GM21381 (cell line): ENCODE data around the gene ZBTB20.

Experiments used
- ATAC-seq: cut with Tn5 transposase; IDR thresholded peaks from one replicate; pipeline ENCODE4 v1.9.1; 2021; ENCODE audit warnings: mild to moderate bottlenecking, moderate library complexity; ENCODE audit not compliant: unreplicated experiment

ZBTB20 gene

DNA sequence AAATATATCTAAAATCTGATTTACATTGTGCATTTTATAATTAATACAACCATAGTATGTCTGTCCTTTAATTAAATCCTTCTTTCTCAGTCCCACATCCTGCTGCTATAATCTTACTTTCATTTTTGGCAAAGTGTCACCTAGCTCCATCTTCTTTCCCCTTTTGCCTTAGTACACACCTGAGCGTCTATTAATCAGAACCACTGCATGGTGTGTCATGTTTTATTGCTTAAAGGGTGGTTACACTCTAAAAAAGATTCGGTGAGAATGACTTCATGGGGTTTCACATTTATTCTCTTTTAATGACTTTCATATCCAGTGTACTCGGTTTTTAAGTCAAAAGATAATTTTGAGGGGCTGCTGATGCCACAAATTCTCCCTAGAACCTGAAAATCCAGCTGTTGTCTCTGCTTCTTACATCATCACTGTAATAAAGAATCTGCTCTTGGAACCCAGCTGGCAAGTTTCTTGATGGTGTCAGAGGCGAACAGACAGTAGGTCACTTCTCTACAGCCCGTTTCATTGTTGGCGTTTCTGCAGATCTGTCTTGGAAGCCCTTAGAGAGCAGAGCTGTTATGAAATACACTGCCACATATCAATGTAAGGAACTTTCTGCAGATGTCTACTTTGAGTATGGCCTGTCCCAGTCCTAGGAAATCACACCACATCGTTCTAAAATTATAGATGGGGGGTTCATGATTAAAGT lies 753.6 kb downstream of the ZBTB20 start:
- no peak for ATAC-seq

- no peak for ATAC-seq
These were observed 754.3 kb downstream of the ZBTB20 start for GRCh38 chr3:114392831-114393230.

GRCh38 chr3:114389156-114389555 lies 757.9 kb downstream of the ZBTB20 start:
- no peak for ATAC-seq

GRCh38 chr3:114384558-114384903 lies 762.6 kb downstream of the ZBTB20 start:
- no peak for ATAC-seq

- ATAC-seq: peak; percentile 85
These were observed 763.1 kb downstream of the ZBTB20 start for GRCh38 chr3:114383875-114384557.

GRCh38 chr3:114380233-114380651 lies 766.8 kb downstream of the ZBTB20 start:
- ATAC-seq: no peak

GRCh38 chr3:114379266-114379665 lies 767.8 kb downstream of the ZBTB20 start:
- no peak for ATAC-seq

DNA sequence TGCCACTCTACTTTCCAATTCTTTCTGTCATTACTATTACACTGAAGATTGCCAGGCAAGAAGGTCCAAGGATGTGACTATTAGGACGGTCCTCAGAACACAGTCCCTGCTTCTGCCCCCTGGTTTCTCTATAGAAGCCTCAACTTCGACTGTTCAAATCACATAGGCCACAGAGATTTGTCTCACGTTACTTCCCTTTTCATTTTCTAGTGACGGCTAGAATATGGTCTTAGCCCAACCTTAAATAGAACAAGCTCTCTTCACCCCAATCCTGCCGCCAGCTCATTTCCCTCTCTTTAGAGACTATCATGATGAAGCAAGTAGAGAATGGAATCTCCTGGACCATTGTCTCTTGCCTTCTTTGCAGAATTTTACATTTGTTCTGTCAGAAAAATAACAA lies 768.3 kb downstream of the ZBTB20 start:
- ATAC-seq: no peak

DNA sequence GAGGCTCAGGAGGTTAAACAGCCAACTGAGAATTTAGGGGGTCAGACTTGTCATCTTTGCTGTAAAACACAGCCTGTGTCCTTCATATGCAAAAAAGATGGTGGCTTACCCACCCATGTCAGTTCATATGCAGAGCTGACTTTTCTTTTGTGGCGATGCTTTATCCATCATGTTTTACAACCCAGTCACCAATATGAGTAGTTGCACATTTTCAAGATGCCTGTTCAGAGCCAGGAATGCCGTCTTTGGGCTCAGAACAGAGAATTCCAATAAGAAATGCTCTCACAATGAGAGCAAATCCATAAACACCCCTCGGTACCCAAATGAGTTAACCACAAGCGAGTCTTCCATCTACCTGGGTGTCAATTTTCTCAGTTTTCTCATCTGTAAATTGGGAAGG lies 769.7 kb downstream of the ZBTB20 start:
- ATAC-seq: no peak

- ATAC-seq: no peak
These were observed 770.4 kb downstream of the ZBTB20 start for GRCh38 chr3:114376516-114377185.

- no peak for ATAC-seq
These were observed 771.3 kb downstream of the ZBTB20 start for GRCh38 chr3:114375608-114376421.

- ATAC-seq: no peak
These were observed 772.6 kb downstream of the ZBTB20 start for GRCh38 chr3:114374433-114374990.

- no peak for ATAC-seq
These were observed 776.4 kb downstream of the ZBTB20 start for GRCh38 chr3:114370537-114371174.

GRCh38 chr3:114365909-114366308 lies 781.2 kb downstream of the ZBTB20 start:
- no peak for ATAC-seq

DNA sequence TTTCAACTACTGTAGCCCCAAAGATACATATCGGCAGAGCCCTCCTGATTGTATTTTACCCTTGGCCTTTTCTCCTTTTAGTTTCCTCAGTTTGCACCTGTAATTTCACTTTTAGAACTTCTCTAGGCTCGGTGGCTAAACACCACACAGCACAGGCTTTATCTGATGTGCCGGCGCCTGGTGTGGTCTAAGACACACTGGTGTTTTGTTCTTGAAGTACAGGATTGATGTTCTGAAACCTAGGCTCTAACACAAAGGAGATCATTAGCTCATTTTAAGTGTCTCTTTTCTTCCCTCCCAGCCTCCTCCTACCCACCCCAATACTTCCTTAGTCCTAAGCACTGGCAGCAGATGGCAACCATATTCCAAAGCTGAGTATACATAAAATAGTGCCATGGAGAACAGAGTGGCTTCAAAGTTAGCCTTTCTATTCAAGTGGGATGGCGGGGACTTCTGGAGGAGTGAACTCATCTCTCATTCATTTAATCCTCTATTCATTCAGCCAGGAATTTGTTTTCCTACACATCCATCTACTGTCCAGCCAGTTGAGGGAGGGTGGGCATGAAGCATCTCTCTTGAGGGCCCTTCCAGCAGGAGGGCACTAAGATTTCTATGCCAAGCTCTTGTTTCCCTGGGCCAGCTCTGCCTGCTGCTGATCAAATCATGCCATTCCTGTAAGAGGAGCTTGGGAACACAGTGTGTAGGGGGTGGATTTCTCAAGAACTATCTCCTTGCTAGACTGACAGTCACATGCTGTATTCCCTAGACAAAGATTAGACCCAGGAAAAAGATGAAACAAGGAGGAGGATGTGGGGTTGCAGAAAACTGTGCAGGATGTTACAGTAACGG lies 782.1 kb downstream of the ZBTB20 start:
- no peak for ATAC-seq

DNA sequence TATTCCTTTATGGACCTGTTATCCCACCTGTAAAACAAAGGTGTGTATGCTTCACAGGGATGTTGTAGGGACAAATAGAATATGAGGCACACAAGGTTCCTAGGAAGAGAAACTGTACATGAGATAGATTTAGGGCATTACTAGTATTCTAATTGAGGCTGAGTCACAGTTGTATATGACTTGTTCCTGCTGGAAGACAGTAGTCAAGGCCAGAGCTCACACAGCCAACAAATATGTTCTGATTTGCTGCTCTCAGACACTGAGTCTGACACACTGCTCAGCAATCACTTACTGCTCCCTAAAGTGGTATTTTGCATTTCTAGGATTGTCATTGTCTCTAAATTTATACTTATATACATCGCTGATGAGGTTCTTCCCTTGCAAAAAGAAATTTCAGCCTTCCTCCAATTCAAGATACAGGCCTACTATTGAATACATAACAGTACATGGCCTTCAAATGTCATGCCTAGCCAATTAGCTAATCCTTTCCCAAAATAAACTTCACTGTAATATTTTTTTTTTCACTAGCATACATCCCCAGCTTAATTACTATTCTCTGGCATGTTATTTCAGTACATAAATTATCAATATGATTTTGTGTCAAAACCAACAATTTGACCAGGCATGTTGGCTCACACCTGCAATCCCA lies 783.4 kb downstream of the ZBTB20 start:
- ATAC-seq: no peak

DNA sequence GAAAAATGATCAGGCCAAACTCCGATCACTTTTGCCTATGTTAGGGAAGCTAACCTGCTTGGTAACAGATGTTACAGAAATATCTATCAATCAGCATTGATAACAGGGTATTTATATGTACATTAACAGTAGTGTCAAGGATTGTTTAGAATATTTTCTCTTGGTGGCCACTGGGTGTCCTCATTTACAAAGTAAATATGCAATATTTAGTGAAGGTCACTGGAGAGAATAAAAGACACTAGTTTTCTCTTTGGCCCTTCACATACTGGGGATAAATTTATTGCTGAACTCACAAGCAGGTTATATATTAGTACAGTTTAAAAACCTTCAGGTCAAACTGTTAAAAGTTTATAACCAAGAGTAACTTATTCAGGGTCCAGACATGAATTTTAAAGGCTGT lies 784.3 kb downstream of the ZBTB20 start:
- ATAC-seq: peak; percentile 58

GRCh38 chr3:114361391-114361790 lies 785.7 kb downstream of the ZBTB20 start:
- ATAC-seq: no peak

DNA sequence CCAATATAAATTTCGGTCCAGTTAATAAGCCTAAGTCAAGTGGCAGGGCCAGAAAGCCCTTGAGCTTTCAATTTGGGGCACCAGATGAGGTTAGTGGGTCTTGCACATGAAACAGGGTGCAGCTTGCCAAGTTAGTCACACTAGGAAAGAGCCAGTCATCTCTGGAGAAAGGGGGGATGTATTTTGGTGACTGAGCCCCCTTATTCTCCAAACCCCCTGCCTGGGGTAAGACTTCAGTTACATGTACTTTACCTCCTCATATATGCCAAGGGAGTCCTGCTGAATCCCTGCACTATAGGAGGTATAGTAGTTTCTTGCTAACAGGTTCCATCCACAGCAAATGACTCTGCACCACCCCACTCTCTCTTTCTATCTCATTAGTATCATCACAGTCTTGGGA lies 790.6 kb downstream of the ZBTB20 start:
- no peak for ATAC-seq
